HG03039 (cell line): ENCODE results near the gene NKAIN2.
"Not testable (repeated sequence)": the region's sequence is repeated elsewhere in the genome, so short reads cannot be mapped to it uniquely, and the experiment has no call there.

Experiments used
- ATAC-seq: cut with Tn5 transposase; IDR thresholded peaks from one replicate; pipeline ENCODE4 v1.9.1; 2021; ENCODE audit warnings: mild to moderate bottlenecking, moderate library complexity; ENCODE audit not compliant: unreplicated experiment

Gene NKAIN2

DNA sequence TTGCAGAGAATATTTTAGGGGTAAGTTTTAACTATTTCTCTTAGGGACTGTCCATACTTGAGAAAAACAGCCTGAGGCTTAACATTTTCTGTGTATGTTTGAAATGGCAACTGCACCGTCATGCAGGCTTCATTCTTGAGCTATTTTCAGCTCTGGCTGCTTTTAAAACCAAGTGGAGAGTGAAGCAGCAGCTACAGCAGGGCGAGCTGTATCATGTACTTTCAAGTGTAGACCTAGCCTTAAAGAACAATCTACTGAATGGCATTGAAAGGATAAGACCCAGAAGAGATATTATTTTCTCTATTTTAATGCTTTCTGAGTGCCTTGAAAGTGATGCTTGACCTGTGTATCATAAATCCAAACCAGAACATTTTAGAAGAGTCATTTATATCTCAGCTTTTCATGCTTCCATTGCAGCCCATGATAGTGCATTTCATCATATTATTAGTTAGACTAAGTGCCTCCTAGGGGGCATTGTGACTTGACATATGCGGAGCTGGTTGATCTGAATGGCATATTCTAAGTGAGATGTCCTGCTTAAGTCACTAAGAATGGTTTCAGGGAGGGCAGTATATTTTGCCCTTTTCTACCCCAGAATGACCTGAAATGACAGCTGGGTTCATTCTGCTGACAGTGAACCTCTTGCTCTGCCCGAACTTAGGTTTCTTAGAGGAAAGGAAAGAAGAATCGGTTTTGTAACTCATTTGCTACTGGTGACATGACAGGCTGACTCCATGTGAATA is 85.3 kb downstream of the NKAIN2 start:
- no peak for ATAC-seq

DNA sequence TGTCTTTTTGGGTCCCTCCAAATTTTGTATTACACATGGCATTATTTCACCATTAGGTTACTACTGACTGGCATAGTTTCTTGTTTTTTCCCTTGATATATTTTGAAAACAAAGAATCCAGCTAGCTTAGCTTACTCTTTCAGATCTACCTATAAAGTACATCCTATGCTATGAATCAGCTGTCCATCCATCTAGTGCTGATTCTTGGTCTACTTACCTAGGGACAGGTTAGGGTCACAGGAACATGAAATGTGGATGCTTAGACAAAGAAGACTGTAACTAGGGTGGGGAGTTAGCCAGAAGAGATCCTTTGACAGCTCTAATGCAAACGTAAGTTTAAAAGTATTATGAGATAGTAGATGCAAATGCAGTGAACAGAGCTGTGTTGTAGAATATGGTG is 91.7 kb downstream of the NKAIN2 start:
- no peak for ATAC-seq

GRCh38 chr6:123895806-123896205 is 92.1 kb downstream of the NKAIN2 start:
- no peak for ATAC-seq

GRCh38 chr6:123896869-123897268 is 93.2 kb downstream of the NKAIN2 start:
- no peak for ATAC-seq

DNA sequence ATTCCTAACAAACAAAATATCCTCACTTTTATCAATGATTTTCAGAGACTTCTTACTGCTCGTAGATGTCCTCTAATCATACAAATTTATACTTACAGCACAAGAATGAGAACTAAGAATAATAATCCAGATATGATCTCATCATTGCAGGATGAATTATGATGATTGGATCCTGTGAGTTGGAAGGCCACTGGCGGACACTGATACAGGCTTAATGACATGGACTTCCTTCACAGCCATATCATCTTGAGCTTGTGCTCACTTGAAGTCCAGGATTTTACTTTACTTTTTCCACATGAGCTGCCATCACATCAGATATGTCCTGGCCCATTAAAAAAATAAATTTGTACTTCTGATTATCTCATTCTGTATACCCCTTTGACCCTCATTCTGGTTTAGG is 94.3 kb downstream of the NKAIN2 start:
- ATAC-seq: no peak

- no peak for ATAC-seq
Observed at GRCh38 chr6:123898665-123899064, 95.0 kb downstream of the NKAIN2 start.

DNA sequence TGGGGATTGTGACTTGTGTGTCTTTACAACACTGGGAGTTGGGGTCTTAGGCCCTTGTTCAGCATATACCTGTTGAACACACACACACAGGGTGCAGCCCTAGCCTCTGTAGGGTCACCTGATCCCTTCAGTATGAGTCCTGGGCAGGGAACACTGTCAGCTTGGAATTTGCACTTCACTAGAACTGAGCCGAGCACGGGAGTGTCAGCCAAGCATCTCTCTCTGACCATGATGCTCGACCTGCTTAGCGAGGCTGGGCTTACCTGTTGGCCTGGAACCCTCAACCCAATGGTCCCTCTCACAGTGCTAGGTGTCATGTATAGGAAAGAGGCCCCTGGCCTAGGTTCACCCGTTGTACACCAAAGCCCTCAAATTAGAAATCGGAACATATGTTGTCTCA is 96.1 kb downstream of the NKAIN2 start:
- ATAC-seq: no peak

- ATAC-seq: no peak
Observed at GRCh38 chr6:123901436-123901835, 97.8 kb downstream of the NKAIN2 start.

GRCh38 chr6:123902738-123903313 is 99.2 kb downstream of the NKAIN2 start:
- ATAC-seq: no peak

GRCh38 chr6:123904228-123904627 is 100.6 kb downstream of the NKAIN2 start:
- ATAC-seq: no peak

DNA sequence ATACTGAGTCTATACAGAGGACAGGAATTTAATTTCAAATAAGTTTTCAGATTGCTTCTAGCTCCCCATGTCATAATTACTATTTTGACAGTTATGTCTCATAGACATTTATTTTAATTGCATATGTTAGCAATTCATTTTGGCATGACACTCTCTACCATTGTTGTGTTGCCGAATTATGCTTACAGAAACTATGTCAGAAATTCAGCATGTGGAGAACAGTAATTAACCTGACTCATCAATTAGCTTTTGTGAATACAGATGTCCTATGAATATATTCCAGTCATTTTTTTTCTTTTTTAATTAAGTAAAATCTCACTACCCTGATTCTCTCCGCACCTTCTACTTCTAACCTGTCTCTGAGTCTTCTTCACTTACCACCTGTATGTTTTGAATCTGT is 105.1 kb downstream of the NKAIN2 start:
- no peak for ATAC-seq

DNA sequence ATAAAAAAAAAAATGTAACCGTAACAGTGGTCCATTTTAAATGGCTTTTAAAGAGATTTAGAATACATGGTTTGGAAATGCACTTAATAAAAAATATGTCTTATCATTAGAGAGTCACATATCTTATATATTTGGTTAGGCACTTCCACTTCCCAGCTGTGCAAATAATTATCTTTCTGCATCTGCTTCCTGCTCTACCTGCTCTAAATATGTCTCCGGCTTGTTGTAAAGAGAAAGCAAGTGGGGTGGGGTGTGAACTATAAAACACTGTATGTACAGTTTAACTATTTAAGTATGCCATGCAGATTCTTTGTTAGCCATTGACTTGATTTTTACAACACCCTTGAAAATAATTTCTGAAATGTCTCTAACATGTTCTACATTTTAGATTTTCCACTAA is 106.3 kb downstream of the NKAIN2 start:
- ATAC-seq: no peak

- no peak for ATAC-seq
Observed at GRCh38 chr6:123913863-123914262, 110.2 kb downstream of the NKAIN2 start.

- not testable (repeated sequence) for ATAC-seq
Observed at GRCh38 chr6:123923379-123923778, 119.7 kb downstream of the NKAIN2 start.

DNA sequence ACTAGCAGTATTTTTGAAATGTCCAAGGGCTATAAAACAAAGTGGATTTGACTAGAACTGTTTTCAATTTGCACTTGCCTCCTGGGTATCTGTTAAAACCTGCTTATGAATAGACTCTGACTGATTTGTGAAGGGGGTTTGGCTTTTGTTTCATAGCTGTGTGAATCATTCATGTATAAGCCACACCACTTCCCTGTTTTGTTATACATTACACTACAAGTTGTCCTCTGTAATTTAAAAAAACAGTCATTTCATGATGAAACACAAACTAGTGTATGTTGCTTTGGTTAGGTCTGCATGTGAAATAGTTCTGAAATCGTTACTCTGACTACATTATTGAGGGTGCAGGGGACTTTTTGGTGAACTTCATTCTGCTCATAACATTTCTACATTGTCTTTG is 121.7 kb downstream of the NKAIN2 start:
- ATAC-seq: peak; percentile 96

DNA sequence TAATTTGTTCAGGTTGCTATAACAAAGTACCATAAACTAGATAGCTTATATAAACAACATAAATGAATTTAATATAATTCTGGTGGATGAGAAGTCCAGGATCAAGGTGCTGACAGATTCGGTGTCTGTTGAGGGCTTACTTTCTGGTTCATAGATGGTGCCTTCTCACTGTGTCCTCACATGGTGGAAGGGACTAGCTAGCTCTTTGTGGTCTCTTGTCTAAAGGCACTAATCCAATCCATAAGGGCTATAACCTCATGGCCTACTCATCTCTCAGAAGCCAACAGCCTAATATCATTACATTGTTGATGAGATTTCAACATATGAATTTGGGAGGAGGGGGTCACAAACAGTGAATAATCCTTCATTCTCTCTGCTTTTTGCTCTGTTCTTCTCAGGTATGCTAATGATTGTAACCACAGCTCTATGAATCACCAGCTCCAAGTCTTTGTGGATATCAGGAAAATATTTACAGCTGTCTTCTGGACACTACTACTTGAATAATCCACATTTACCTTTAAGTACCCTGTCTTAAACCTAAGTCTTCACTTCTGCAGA is 122.3 kb downstream of the NKAIN2 start:
- ATAC-seq: no peak

DNA sequence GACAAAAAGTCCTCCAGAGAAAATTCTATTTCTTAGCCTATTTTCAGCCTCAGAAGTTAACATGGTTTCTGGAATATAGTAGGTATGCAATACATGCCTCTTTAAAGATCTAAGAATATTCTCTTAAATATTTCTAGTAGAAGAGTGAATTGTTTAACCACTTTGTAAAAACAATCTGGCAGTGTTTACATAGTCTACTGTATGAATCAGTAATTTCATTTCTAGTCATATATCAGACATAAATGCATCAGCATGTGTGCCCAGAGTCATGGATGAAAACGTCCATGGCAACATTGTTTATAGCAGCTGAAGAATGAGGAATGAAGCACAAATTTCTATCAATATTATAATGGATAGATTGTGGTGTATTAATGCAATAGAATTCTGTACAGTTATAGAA is 124.9 kb downstream of the NKAIN2 start:
- ATAC-seq: no peak

DNA sequence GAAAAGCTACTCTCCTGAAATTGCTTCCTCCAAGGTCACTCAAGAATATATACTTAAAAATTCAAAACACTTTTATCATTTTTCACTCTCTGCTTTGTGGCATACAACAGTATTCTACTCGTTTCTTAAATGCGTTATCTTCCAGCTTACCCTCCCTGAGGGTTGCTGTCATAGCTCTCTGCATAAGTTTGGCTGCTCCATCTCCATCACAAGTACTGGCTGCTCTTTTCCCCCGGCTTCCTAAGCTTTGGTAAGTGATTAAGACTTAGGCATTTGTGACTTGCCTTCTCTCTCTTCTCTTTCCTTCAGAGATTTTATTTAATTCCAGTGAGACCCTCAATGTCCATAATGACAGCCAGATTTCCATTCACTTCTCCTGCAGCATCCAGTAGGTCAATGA is 128.3 kb downstream of the NKAIN2 start:
- ATAC-seq: no peak

GRCh38 chr6:123940551-123940950 is 136.9 kb downstream of the NKAIN2 start:
- no peak for ATAC-seq

GRCh38 chr6:123941855-123942254 is 138.2 kb downstream of the NKAIN2 start:
- no peak for ATAC-seq

DNA sequence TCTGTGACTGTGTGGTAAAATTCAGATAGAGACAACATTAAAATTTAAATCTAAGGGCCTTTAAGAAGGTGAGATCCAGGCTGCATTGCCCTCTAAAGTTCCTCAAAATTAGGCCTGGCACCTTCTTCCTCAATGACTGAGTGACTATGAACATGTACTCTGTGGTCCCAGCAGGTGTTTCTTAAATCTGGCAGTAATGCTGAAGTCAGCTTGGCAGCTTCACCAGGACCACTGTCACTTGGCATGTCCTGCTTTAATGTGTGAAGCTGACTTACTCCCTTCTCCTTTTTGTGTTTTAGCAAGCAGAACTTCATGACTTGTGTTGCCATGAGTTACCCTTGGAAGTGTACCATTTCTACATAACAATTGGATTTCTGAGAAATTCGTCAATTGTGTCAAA is 141.7 kb downstream of the NKAIN2 start:
- ATAC-seq: no peak

DNA sequence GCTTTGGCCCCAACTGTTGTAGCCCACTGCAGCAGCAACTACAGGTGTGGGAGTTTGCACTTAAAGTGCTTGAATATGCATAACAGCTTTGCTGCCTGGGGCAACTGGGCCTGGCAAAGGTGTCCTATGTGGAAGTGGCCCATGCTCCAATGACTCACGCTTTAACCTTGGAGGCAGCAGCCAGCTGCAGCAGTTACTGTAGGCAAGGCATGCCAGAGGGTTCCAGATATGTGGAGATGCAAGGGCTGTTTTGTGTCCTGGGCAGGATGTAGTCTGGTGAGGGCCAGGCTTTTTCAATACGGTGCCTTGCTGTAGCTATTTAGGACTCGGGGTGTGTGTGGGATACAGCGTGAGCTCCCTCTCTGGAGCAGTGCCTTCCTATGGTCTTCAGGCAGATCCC is 150.3 kb downstream of the NKAIN2 start:
- ATAC-seq: no peak
